ENCODE measurements around the gene RAD51B.

- no peak for TF ChIP-seq POLR2AphosphoS5 (IDR thresholded peaks at IDR 0.05; ENCODE audit: low read depth, low read length)
- no peak for TF ChIP-seq POLR2A (IDR thresholded peaks at IDR 0.05; ENCODE audit: low read depth, low read length)
Observed at GRCh38 chr14:68451696-68452373, 632.3 kb downstream of the RAD51B start.

Data from GM12892 (cell line).